ENCODE results near the gene PITX2. TPM values are rescaled to one million over a fixed set of nuclear protein-coding genes. Genes with fewer than 3 reads are reported as not detected.

Gene PITX2
- total and polyA plus RNA-seq, 2 experiments from 2014 or later, result 0.52 to 0.99 TPM

DNA sequence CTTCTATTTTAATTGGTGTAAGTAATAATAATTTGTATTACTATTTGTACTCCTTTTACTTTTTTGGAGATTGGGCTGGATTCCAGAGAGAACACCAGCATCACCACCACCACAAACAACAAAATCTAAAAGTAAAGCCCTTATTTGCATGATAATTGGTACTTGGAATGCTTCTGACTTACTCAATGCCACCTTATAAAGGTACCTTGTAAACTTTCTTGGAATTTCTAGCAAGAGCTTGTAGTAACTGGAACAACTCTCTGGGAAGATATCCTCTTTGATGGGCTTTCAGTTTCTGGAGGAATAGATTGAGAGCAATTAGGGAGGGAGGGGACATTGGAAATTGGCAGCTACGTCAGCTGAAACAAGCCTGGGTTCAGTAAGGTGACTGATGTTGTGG lies 20.2 kb upstream of the PITX2 start (continued):
- 0 out of 2 replicates have a peak, but pooled peaks have one; percentile 13 for TF ChIP-seq ZNF462 (CRISPR knock-in tag; IDR thresholded peaks at IDR 0.05)
- no peak for TF ChIP-seq CREB1 (CRISPR knock-in tag; IDR thresholded peaks at IDR 0.05; ENCODE audit: low read depth)
- TF ChIP-seq STAT1 (IDR thresholded peaks at IDR 0.05; ENCODE audit: unreplicated experiment), result no peak

DNA sequence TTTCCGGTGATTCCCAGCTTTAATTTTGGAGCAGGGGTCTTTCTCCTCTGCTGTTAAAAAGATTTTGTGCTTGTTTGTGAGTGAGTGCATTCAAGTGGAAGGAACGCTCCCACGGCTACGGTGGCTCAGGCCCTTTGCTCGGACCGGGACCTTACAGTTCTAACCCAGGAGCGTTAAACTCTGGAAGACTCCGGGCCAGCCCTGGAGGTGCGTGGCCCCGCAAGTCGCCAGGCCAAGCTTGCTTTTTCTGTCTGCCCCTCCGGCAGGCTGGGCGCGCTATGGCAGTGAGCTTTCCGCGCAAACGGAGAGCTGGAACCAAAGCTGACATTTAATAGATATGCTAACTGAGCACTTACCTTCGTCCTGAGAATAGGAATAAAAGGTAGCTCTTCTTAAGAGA lies 18.3 kb upstream of the PITX2 start:
- Histone ChIP-seq H2AFZ (no peak overlapping the region), H3K36me3 (ENCODE audit: insufficient read depth) (no peaks in the 10 kb centered on the region), H3K4me2 (peak overlapping the region; percentile 86), H3K27me3 (ENCODE audit: insufficient read depth) (peaks cover 71% of the 10 kb centered on the region), H3K79me2 (replicated peaks; ENCODE audit: insufficient read depth) (no peaks in the 10 kb centered on the region), H3F3A (replicated peaks; ENCODE audit: low read depth) (peaks cover 27% of the 10 kb centered on the region), H3K4me1 (ENCODE audit: insufficient read depth) (peaks cover 57% of the 10 kb centered on the region), H4K20me1 (replicated peaks; ENCODE audit: insufficient read depth) (no peaks in the 10 kb centered on the region), H3K9me2 (ENCODE audit: insufficient read depth) (no peaks in the 10 kb centered on the region), H3K27ac (ENCODE audit: low read depth) (no peak overlapping the region), H3K4me3 (peak overlapping the region; percentile 96)
- no peak for TF ChIP-seq ZNF331 (CRISPR knock-in tag; IDR thresholded peaks at IDR 0.05; ENCODE audit: low read depth)
- TF ChIP-seq EZH2 (IDR thresholded peaks at IDR 0.05; ENCODE audit: low read depth, unreplicated experiment), result peak; percentile 42
- no peak for TF ChIP-seq EZH2phosphoT487 (IDR thresholded peaks at IDR 0.05; ENCODE audit: unreplicated experiment)
- Mint-ChIP-seq H3K36me3 (ENCODE audit: low read depth) (no peaks in the 10 kb centered on the region), H3K4me1 (peaks cover 57% of the 10 kb centered on the region), H3K9me3 (0 out of 3 replicates have a peak, but pooled peaks cover 3% of the 10 kb centered on the region), H3K27ac (no peak overlapping the region), H3K4me3 (peak overlapping the region; percentile 60), H3K27me3 (ENCODE audit: insufficient read depth, low read depth, poor library complexity) (peaks cover 64% of the 10 kb centered on the region)
- ATAC-seq (peak; percentile 33), DNase-seq (ENCODE audit: low spot score) (peak; percentile 71)
